DOHH2 (cell line): Measurements from ENCODE around the gene GNG14.

ENCODE experiments used
- EZH2phosphoT487 ChIP-seq: fragments of 200-600 bp; sonication (generic); IDR thresholded peaks from 2 replicates; pipeline ENCODE4 v1.6.1; 2017; ENCODE audit warnings: borderline replicate concordance, mild to moderate bottlenecking, antibody characterized with exemption, low read length, moderate library complexity, mixed read lengths
- TF ChIP-seq, protein P1 (sequence below): fragments of 200-600 bp; sonication (generic); IDR thresholded peaks from one replicate; pipeline ENCODE4 v1.5.1; 2014; ENCODE audit warnings: antibody characterized with exemption, mild to moderate bottlenecking, low read depth, low read length; ENCODE audit not compliant: poor library complexity, severe bottlenecking

DNA sequence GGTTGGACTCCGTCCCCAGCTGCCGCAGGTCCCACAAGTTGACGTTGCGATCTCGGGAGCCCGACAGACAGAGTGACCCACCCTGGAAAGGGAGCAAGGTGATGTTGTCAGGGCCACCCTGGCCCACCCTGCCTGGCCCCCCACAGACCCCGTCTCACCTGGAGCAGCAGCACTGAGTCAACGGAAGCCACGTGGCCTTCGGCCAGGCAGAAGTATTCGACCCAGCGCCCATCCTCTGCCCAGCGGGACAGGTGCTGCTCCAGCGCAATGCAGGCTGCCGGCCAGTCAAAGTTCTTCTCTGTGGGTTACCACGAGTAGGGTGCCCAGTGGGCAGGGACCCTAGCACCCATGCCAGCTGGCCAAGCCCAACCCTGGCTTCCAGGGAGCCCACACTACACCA, 6.8 kb downstream of the GNG14 start:
- TF ChIP-seq, protein P1, sequence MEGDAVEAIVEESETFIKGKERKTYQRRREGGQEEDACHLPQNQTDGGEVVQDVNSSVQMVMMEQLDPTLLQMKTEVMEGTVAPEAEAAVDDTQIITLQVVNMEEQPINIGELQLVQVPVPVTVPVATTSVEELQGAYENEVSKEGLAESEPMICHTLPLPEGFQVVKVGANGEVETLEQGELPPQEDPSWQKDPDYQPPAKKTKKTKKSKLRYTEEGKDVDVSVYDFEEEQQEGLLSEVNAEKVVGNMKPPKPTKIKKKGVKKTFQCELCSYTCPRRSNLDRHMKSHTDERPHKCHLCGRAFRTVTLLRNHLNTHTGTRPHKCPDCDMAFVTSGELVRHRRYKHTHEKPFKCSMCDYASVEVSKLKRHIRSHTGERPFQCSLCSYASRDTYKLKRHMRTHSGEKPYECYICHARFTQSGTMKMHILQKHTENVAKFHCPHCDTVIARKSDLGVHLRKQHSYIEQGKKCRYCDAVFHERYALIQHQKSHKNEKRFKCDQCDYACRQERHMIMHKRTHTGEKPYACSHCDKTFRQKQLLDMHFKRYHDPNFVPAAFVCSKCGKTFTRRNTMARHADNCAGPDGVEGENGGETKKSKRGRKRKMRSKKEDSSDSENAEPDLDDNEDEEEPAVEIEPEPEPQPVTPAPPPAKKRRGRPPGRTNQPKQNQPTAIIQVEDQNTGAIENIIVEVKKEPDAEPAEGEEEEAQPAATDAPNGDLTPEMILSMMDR = no peak
- no peak for TF ChIP-seq EZH2phosphoT487
